ENCODE results near the gene SHANK1. TPM values are rescaled to one million over a fixed set of nuclear protein-coding genes. Genes with fewer than 3 reads are reported as not detected.

SHANK1 gene
- total RNA-seq, 4 donors from 2014 or later: 2.2 TPM; not detected in 3

DNA sequence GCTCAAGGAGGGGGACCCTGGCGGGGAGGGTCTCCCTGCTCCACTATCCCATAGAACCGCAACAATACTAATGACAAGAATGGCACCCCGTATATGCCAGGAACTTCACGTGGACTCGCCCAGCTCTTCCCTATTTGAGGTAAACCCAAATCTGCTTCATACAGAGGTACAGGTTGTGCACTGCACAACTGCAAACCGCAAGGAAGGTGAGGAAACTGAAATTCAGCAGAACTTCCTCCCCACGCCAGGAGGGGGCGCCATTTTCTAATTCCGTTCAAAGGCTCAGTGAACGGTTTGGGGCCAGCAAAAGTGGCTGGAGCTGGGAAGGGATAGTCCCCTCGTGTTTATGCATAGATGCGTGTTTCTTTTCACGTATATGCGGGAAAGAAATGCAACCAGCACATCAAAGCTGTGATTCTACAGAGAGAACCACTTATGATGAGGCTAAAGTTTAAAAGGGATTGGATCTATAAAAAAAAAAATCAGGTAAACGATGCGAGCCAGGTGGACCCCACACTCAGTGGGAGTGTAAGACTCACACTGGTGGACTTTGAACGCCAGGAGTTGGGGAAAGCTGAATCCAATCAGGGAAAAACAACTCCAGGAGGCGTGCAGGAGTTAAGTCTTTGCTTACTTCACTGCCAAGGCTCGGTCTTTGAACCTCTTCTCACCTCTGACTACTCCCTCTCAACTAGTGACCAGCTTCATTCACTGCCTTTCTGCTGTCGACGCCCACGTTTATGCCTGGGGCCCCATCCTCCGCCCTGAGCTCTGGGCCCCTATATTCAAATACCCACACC, 50.1 kb downstream of the SHANK1 start:
- no peak overlapping the region for H3K27ac ChIP-seq
- DNase-seq: peak; percentile 21
- intact Hi-C loops (cut with DNase I; ENCODE audit: low total_unique reads): no loop called here
- no peaks in the 10 kb centered on the region for H3K9me3 ChIP-seq
- 39 to 41% methylated on average over 12 to 23 of the region's 23 CpGs for WGBS, 2 donors (ENCODE audit: low coverage in 1 of 2)
- peaks cover 86% of the 10 kb centered on the region for H3K27me3 ChIP-seq
- no peak overlapping the region for H3K4me3 ChIP-seq
- in situ Hi-C loops (cut with MboI; ENCODE audit: low pct_ligation_motif_present in 1 of 4, low pct_unique_long_range_greater_than_20kb in 1 of 4, low sequenced_read_pairs in 3 of 4): no loop called here
- TF ChIP-seq CTCF (IDR thresholded peaks at IDR 0.05) (peak; percentile 56 to 74 (median 59)), POLR2A (IDR thresholded peaks at IDR 0.05) (no peak)
- H3K36me3 ChIP-seq: no peaks in the 10 kb centered on the region
- peaks cover 0 to 9% (median 0%) of the 10 kb centered on the region in 4 donors for H3K4me1 ChIP-seq

DNA sequence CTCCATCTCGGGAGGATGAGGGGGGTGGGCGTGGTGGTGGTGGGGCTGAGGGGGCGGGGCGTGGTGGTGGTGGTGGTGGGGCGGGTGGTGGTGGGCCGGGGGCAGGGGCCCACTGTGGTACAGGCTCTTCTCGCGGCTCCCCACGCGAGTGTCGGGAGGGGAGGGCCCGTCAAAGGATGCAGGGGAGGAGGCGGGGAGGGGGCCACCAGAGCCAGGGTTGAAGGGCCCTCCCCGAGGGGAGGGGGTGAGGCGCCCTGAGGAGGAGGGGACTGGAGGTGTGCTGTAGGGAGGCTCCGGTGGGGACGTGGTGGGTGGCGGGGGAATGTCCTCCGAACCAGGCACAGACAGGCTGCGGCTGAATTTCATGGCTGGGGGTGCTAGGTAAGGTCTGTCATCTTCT, 50.7 kb downstream of the SHANK1 start:
- H3K4me3 ChIP-seq: no peak overlapping the region
- 56% methylated on average over 19 of the region's 20 CpGs; no CpG with 5 or more reads in 1 of the 2 donors for WGBS, 2 donors (ENCODE audit: low coverage in 1 of 2)
- no peak overlapping the region for H3K27ac ChIP-seq
- in situ Hi-C loops (cut with MboI; ENCODE audit: low pct_ligation_motif_present in 1 of 4, low pct_unique_long_range_greater_than_20kb in 1 of 4, low sequenced_read_pairs in 3 of 4): no loop called here
- DNase-seq: no peak
- TF ChIP-seq EP300 (IDR thresholded peaks at IDR 0.05; ENCODE audit: low read depth) (no peak), POLR2AphosphoS5 (IDR thresholded peaks at IDR 0.05) (no peak), POLR2A (IDR thresholded peaks at IDR 0.05) (no peak), CTCF (IDR thresholded peaks at IDR 0.05) (no peak)
- peaks cover 90% of the 10 kb centered on the region for H3K27me3 ChIP-seq
- intact Hi-C loops (cut with DNase I; ENCODE audit: low total_unique reads): no loop called here
- H3K4me1 ChIP-seq: peaks cover 0 to 9% (median 0%) of the 10 kb centered on the region in 4 donors
- H3K9me3 ChIP-seq: no peaks in the 10 kb centered on the region
- no peaks in the 10 kb centered on the region for H3K36me3 ChIP-seq

DNA sequence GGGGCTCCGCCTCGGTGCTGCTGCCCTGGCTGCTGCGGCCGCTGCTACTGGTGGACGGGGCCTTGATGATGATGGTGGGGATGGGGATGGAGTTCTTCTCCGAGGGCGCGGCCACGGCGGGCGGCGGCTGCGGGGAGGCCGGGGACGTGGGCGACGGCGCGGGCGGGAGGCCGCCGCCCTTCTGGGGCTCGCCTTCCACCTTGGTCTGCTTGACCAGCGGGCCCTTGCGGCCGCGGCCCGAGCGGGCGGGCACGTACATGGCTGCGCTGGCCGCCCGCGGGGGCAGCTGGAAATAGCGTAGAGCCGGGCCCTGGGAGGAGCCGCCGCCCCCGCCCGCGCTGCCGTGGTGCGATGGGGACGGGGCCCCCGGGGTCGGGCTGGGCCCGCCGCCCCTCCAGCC, 51.2 kb downstream of the SHANK1 start:
- no peak for DNase-seq

More for the DNA sequence above, 51.2 kb downstream of the SHANK1 start:
- Histone ChIP-seq H3K27me3 (peaks cover 87% of the 10 kb centered on the region), H3K4me3 (no peak overlapping the region), H3K4me1 (peaks cover 0 to 9% (median 0%) of the 10 kb centered on the region in 4 donors), H3K36me3 (no peaks in the 10 kb centered on the region), H3K27ac (no peak overlapping the region), H3K9me3 (no peaks in the 10 kb centered on the region)
- in situ Hi-C loops (cut with MboI; ENCODE audit: low pct_ligation_motif_present in 1 of 4, low pct_unique_long_range_greater_than_20kb in 1 of 4, low sequenced_read_pairs in 3 of 4) (no loop called here), intact Hi-C loops (cut with DNase I; ENCODE audit: low total_unique reads) (no loop called here)
- WGBS, 2 donors (ENCODE audit: low coverage in 1 of 2): 16% methylated on average over 12 of the region's 49 CpGs; no CpG with 5 or more reads in 1 of the 2 donors
- TF ChIP-seq CTCF (IDR thresholded peaks at IDR 0.05) (no peak), EP300 (IDR thresholded peaks at IDR 0.05; ENCODE audit: low read depth) (no peak), POLR2AphosphoS5 (IDR thresholded peaks at IDR 0.05) (no peak), POLR2A (IDR thresholded peaks at IDR 0.05) (no peak)
